Non-pigmented ciliary epithelial cell (primary cell): ENCODE results near the gene VILL.
A peak's percentile ranks its signal among the peaks of the same experiment; 100 is the strongest.
"Not testable (repeated sequence)": the region's sequence is repeated elsewhere in the genome, so short reads cannot be mapped to it uniquely, and the experiment has no call there.

Source experiments
- DNase-seq: peaks from one replicate; pipeline ENCODE4 v3.0.0-alpha.2; 2010; ENCODE audit warnings: low read depth

The VILL gene

DNA sequence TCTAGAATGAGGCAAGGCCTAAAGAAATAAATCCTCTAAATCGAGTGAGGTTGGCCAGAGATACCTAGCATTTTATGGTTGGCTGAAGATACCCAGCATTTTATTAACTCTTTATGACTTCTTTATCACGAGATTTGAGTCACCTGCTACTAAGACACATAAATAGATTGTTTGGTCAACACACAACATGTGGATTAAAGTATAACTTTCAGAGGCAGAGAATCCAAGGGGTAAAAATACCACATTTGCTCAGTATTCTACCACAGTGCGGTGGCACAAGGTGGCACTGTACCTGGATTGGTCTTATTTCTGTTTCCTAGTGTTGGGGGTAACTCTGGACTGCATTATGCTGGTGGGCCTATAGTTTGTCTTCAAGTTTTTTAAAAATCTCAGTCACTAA, 27.0 kb upstream of the VILL start:
- no peak for DNase-seq

DNA sequence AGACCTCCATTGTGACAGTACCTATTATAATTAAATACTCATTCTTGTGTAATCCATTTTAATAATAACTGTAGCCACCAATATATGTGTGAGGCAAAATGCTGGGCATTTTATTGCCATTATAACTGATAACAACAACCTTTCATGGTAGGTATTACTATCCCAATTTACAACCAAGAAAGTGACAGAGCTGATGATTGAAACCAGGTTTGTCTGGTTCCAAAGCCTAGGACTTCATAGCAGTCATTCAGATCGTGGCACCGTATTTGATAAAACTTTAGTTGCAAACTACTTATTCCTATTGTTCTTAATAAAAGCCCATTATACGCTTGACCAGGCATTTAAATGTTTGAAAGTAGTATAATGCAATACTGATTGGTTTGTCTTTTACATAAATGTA, 26.4 kb upstream of the VILL start:
- DNase-seq, result no peak

GRCh38 chr3:37964716-37965115, 25.9 kb upstream of the VILL start:
- DNase-seq, result no peak

DNA sequence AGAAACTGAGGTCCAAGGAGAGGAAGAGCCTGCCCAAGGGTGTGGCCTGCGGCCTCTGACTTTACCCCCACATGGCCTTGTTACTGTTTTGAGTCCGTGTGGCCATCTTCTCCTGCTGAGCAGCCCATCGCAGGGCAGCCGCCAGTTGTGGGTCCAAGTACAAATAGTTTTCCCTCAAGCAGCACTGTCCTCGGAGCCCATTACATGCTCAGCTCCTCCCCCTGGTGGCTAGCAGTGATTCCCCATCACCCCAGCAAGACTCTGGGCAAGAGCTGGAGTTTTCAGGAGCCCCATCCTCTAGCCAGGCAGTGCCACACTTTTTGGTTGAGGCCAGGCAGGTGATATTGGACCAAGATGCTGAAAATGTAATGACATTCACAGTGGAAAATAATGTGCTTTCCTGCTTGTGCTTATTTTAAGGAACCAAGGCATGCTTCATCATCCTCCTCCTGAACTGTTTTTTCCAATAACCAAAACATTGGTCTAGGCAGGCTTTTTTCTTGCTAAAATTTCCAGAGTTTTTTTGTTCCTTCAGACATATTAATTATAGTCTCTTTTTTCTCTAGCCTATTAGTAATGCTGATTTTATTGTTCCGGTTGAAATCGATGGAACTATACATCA, 23.2 kb upstream of the VILL start:
- DNase-seq, result peak; percentile 30

GRCh38 chr3:37968199-37968598, 22.4 kb upstream of the VILL start:
- DNase-seq, result no peak

- DNase-seq, result no peak
Measured at GRCh38 chr3:37968813-37969595, 21.6 kb upstream of the VILL start.

DNA sequence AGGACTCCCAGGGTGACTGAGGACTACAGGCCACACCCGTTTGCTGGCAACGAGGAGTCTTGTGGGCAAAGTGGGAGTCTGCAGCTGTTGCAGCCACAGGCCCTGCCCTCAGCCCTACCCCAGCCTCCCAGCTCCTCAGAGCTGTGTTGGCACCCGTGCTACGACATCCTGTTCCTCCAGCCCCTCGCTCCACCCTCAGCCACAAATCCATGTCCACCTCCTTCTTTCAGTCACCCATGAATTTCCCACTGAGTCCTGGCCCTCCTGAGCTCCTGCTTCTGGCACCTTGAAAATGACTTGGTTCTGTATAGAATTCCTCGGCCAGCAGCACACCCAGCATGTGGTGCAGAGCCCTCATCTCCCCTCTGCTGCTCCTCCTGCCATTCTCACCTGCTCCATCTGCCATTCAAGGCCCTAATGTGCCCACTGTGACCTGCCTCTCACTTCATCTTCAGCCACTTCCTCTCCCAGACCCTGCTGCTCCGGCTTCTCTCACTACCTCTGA, 20.9 kb upstream of the VILL start:
- DNase-seq, result no peak

- DNase-seq, result no peak
Measured at GRCh38 chr3:37970802-37971201, 19.8 kb upstream of the VILL start.

DNA sequence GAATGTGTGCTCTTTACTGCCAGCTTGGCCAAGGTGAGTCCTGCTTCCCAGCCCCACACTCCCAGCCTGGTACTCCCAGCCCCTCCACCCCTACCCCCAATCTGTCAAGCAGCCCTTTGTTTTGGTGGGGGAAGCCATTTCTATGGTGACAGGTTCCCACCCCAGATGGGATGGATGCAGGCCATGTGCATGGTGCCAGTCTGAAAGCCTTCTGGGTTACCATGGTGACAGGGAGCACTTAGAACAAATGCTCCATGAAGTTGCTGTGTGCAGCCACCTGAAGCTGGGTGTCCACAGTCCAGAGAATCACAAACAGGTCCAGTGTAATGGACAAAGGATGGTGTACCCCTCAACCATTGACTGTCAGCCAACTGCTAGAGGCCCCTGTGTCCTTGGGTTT, 19.1 kb upstream of the VILL start:
- DNase-seq, result no peak

- not testable (repeated sequence) for DNase-seq
Measured at GRCh38 chr3:37972056-37972455, 18.5 kb upstream of the VILL start.

GRCh38 chr3:37973246-37974054, 17.1 kb upstream of the VILL start:
- DNase-seq, result no peak

GRCh38 chr3:37974121-37975083, 16.2 kb upstream of the VILL start:
- no peak for DNase-seq

DNA sequence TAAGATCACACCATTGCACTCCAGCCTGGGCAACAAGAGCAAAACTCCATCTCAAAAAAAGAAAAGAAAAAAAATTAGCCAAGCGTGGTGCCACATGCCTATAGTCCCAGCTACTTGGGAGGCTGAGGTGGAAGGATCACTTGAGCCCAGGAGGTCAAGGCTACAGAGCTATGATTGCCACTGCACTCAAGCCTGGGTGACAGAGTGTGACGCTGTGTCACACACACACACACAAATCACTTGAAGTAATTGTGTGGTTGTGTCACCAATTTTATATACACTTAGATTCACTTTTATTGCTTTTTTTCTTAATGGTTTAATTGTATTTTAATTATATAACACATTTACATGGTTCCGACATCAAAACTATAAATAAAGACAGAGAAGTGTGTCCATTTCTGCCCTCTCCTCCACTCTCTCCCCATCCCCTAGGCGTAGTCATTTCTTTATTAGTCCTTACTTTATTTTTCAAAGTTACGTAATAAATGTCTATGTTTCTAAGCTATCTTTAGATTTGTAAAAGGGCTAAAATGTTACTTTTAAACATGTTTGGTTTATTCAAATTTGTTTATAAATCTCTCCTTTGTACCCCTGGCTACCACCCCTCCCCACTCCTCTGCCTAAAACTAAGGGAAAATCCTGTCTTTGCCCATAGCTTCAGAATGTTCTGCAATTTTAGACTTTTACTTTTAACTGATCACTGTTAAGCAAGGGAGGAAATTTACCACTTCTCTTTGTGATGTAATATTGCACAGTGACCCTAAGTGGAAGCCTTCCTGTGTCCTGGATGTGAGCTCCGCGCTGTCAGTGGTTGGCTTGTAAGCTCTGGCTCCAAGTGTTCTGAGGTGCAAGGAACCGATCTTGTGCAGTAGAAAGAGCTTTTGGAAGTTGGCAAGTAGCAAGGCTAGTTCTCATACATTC, 10.8 kb upstream of the VILL start:
- DNase-seq, result no peak

DNA sequence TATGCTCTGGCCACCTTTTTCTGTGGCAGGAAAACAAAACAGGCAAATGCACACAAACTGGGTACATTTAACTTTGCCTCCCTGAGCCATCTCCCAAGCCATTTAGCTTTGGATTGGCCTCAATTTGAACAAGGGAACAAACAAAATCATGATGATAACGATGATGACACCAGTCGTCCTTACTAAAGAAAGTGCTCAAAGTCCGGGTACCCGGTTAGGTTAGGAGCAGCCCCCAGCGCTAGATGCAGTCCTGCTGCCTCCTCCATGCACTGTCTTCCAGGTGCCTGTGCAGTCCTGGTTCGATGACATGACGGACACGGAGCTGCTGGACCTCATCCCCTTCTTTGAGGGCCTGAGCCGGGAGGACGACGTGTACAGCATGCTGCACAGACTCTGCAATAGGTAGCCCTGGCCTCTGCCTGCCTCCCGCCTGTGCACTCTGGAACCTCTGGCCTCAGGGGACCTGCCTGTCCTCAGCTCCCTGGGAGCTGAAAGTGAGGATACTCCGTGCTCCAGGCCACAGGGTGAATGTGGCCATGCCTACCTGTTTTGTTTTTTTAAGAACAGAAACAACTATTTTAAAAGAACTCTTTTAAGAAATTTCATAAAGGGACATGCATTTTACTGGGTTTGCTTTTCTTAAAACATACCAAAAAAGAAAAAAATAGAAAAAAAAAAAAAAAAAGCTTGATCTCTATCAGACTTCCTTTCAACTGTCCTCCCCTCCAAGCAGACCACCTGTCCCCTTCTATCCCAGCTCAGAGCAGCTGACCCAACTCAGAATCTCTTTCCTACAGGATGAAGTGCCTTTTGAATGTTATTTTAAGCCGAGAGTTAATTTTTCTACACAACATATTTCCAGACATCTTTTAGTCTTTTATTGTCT, 9.9 kb upstream of the VILL start:
- no peak for DNase-seq

GRCh38 chr3:37981348-37981664, 9.3 kb upstream of the VILL start:
- DNase-seq, result no peak

DNA sequence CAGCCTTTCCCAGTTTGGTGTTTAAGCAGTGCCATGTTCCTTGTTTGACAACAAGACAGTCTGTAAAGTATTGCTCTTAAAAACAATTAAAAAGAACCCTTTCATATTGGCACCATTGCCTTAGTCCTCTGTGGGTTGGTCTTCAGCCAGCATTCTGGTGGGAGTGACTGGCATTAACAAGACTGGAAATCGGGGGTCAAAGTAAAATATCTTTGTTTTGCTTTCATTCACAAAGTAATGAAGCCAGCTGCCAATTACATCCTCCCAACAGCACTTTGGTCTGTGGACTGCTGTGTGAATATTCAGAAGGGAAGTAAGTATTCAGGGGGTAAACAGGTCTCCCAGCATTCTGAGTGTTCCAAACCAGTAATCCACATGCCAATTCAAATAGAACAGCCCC, 8.3 kb upstream of the VILL start:
- DNase-seq, result no peak

- no peak for DNase-seq
Measured at GRCh38 chr3:37984051-37984450, 6.5 kb upstream of the VILL start.

GRCh38 chr3:37984596-37984995, 6.0 kb upstream of the VILL start:
- DNase-seq, result no peak

GRCh38 chr3:37985637-37986320, 4.8 kb upstream of the VILL start:
- DNase-seq, result no peak
